Epithelial cell of proximal tubule (primary cell): ENCODE results near the gene TMUB1. TPM values are rescaled to one million over a fixed set of nuclear protein-coding genes. Genes with fewer than 3 reads are reported as not detected.

Source experiments
- DNase-seq: peaks from one replicate; pipeline ENCODE4 v3.0.0-alpha.2; 2011; ENCODE audit warnings: low read depth
- H3K4me3 ChIP-seq: 2 replicates; pipeline ENCODE4 v1.5.1; 2011; ENCODE audit warnings: low read depth, mild to moderate bottlenecking, low read length
- CTCF ChIP-seq: conservative IDR thresholded peaks from 2 replicates; pipeline ENCODE4 v1.5.1; 2012; ENCODE audit warnings: low read depth, mild to moderate bottlenecking, low read length
- total RNA-seq: library from RNA; depleted of rRNA; stranded (reverse); fragments of >200 nt; gene quantifications from 2 replicates; pipeline ENCODE4 v1.2.3, GENCODE V29; 2015

TMUB1 gene
- total RNA-seq, 1 donor from 2014 or later = 73.7 TPM

DNA sequence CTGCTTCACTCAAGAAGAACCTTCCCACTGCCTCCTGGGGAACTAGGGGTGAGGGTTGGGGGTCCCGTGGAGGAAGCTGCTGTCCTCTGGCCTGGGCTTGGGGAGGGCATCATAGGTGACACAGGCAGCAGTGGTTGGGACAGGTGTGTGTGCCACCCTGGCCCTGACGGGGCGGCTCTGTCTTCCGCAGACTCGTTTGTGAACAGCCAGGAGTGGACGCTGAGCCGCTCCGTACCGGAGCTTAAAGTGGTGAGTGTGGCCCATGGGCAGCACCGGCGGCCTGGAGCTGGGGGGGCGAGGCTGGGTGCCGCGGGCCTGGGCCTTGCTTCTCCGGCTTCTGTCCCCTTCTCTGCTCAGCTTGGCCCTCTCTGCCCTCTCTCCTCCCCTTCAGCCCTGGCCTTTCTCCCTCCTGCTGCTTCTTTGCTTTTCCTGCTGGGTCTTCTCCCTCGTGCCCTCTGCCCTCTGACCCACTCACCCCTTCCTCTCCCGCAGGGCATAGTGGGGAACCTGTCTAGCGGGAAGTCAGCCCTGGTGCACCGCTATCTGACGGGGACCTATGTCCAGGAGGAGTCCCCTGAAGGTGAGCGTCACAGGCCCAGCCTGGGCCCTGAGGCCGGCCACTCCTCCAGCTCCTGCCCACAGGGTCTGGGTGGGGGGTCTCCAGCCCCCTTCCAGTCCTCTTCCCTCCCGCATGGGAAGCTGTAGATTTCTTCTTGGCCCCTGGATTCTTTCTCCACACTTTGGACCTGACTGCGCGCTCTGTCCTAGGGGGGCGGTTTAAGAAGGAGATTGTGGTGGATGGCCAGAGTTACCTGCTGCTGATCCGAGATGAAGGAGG, 33.5 kb upstream of the TMUB1 start:
- H3K4me3 ChIP-seq = no peak overlapping the region
- no peak for TF ChIP-seq CTCF
- DNase-seq = no peak

DNA sequence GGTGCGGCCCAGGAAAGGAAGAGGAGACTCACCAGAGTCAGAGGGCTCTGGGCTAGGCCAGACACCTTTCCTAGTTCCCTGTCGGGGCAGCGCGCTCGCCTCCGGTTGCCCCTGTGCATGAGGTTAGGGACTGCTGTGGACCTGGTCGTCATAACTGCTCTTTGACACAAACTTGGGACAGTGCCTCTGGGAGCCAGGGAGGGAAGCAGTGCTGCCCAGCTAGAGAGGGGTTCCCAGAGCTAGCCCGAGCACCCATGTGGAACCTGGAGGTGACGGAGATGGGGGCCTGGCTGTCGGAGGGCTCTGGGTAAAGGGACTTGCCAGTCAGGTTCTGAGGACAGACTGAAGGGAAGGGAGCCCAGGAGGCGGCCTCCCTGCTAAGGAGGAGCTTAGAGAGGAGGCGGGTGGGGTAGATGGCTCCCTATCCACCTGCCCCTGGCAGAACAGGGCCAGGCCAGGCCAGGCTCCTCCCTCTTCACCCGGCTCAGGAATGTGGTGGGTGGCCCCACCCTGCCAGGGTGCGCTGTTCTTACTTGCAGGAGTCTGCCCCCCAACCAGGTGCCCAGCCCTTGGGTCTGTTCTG, 32.6 kb upstream of the TMUB1 start:
- no peak for DNase-seq
- no peak for TF ChIP-seq CTCF
- no peak overlapping the region for H3K4me3 ChIP-seq

GRCh38 chr7:151115121-151115835, 32.0 kb upstream of the TMUB1 start:
- no peak overlapping the region for H3K4me3 ChIP-seq
- no peak for DNase-seq

GRCh38 chr7:151114151-151115090, 31.1 kb upstream of the TMUB1 start:
- TF ChIP-seq CTCF = no peak
- no peak for DNase-seq
- H3K4me3 ChIP-seq = no peak overlapping the region

More at GRCh38 chr7:151115121-151115835, 32.0 kb upstream of the TMUB1 start:
- TF ChIP-seq CTCF = no peak

DNA sequence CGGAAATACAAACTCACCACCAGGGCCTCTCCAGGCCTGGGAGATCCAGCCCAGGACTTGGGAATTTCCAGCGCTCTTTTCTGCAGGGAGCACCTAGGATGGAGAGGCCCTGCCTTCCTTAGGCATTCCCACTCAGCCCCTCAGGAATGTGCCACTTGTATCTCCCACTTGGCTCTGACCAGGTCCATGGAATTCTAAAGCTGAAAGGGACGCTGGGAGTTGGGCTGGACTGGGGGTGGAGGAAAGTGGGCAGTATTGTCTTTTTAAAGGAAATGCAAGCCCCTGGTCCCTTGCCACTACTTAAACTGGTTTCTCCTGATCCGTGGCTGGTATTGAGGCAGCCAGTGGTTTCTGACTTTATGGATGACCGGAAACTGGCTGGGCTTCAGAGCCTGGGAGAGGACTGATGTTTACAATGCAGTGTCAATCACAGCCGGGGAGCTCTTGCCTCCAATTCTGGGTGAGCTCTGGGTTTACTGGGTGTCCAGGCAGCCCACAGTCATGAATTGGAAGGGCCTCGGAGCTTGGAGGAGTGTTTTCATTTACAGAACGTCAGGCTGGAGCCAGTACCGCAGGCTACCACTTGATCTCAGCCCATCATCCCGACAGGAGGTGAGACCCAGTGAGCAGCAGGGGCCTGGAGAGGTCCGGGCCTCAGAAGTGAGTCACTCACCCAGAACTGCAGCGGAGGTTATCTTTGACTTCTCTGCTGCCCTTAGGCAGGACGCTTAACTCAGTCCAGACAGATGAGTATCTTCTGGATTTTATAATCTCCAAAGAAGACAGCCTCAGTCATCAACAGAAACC, 30.3 kb upstream of the TMUB1 start:
- TF ChIP-seq CTCF = no peak
- no peak overlapping the region for H3K4me3 ChIP-seq
- DNase-seq = peak; percentile 22
